RWPE2 (cell line): ENCODE results near the gene SH3RF2.

Source experiments
- ATAC-seq: fragments of 200-7000 bp; cut with Tn5 transposase; 3 replicates; pipeline ENCODE4 v1.9.1; 2021; ENCODE audit warnings: low read depth
- DNase-seq: peaks from one replicate; pipeline ENCODE4 v3.0.0-alpha.2; 2020; ENCODE audit warnings: low spot score
- H3K27ac ChIP-seq: fragments of 450-650 bp; 2 replicates; pipeline ENCODE4 v1.5.1; 2017; ENCODE audit warnings: mild to moderate bottlenecking; ENCODE audit not compliant: poor library complexity, severe bottlenecking
- H3K27me3 ChIP-seq: fragments of 250-450 bp; sonication (Bioruptor Pico); 2 replicates; pipeline ENCODE4 v1.5.1; 2021; ENCODE audit warnings: mild to moderate bottlenecking, moderate library complexity; ENCODE audit not compliant: insufficient read depth, poor library complexity, severe bottlenecking
- H3K36me3 ChIP-seq: fragments of 250-450 bp; sonication (Bioruptor Pico); 2 replicates; pipeline ENCODE4 v1.5.1; 2020; ENCODE audit warnings: low read depth, mild to moderate bottlenecking, moderate library complexity
- H3K4me1 ChIP-seq: fragments of 250-450 bp; sonication (Bioruptor Pico); 2 replicates; pipeline ENCODE4 v1.5.1; 2021; ENCODE audit warnings: mild to moderate bottlenecking, moderate library complexity; ENCODE audit not compliant: insufficient read depth, poor library complexity, severe bottlenecking
- H3K4me3 ChIP-seq: fragments of 250-450 bp; sonication (Bioruptor Pico); 2 replicates; pipeline ENCODE4 v1.5.1; 2021; ENCODE audit warnings: mild to moderate bottlenecking, moderate library complexity; ENCODE audit not compliant: severe bottlenecking
- H3K9me3 ChIP-seq: fragments of 250-450 bp; sonication (Bioruptor Pico); 2 replicates; pipeline ENCODE4 v1.5.1; 2021; ENCODE audit warnings: mild to moderate bottlenecking, moderate library complexity; ENCODE audit not compliant: severe bottlenecking
- TF ChIP-seq, protein P1 (sequence below): fragments of 450-650 bp; IDR thresholded peaks from one replicate; pipeline ENCODE4 v1.5.1; 2017; ENCODE audit warnings: mild to moderate bottlenecking, moderate library complexity; ENCODE audit not compliant: poor library complexity, severe bottlenecking

Gene SH3RF2

DNA sequence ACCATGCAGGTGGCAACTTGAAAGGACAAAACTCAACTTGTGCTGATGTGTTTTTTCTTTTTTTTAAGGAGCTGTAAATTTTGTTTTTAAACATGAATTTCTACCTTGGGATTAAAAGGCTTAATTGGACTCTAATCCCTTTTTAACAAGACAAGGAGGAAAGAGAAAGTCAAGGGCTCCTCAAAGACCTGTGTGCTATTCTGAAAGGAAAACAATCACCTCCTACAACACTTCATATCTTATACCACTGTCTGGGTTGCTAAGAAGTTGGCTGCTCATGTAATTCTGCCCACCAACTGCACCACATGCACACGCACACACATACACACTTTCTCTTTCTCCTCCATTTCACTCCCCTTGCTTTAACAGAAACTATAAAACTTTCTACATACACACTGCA, 78.6 kb downstream of the SH3RF2 start:
- Histone ChIP-seq H3K4me3 (no peak overlapping the region), H3K36me3 (peaks cover 40% of the 10 kb centered on the region), H3K27ac (no peak overlapping the region), H3K27me3 (no peaks in the 10 kb centered on the region), H3K9me3 (no peaks in the 10 kb centered on the region), H3K4me1 (no peaks in the 10 kb centered on the region)
- TF ChIP-seq, protein P1, sequence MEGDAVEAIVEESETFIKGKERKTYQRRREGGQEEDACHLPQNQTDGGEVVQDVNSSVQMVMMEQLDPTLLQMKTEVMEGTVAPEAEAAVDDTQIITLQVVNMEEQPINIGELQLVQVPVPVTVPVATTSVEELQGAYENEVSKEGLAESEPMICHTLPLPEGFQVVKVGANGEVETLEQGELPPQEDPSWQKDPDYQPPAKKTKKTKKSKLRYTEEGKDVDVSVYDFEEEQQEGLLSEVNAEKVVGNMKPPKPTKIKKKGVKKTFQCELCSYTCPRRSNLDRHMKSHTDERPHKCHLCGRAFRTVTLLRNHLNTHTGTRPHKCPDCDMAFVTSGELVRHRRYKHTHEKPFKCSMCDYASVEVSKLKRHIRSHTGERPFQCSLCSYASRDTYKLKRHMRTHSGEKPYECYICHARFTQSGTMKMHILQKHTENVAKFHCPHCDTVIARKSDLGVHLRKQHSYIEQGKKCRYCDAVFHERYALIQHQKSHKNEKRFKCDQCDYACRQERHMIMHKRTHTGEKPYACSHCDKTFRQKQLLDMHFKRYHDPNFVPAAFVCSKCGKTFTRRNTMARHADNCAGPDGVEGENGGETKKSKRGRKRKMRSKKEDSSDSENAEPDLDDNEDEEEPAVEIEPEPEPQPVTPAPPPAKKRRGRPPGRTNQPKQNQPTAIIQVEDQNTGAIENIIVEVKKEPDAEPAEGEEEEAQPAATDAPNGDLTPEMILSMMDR, result no peak
- DNase-seq (no peak), ATAC-seq (no peak)

DNA sequence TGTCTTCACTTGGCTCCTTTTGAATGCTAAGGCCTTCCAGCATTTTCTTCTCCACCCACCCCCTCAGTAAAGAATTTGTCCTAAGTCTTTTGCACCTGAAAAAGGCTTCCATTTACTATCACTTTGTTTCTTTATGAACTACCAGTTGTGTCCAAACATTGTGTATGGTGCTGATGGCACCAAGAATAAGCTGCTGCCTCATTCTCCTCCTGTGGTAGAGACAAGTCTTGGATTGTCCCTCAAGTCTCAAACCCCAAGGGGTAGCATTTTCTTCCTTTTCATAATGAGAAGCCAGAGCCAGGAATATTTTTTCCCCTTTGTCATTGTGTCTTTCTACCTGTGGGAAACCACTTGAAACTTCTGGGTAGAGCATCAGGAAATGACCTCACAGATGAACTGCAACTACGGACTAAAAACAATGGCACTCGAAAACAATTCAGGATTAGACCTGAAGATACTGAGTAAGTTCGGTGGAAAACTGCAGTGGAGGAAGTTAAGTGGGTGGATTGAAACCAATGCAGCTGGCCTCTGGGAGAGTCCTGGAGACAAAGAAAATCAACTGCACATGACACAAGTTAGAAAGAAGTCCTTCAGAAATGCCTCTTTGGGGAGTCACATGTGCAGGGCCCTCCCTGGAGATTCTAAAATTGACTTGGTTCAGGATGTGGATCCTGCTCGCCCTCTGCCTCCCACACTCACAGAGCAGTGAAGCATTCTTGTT, 80.5 kb downstream of the SH3RF2 start:
- H3K4me3 ChIP-seq, result no peak overlapping the region
- H3K27me3 ChIP-seq, result no peaks in the 10 kb centered on the region
- TF ChIP-seq, protein P1, result no peak
- H3K27ac ChIP-seq, result no peak overlapping the region
- H3K4me1 ChIP-seq, result no peaks in the 10 kb centered on the region
- DNase-seq (no peak), ATAC-seq (no peak)
- H3K9me3 ChIP-seq, result no peaks in the 10 kb centered on the region
- peaks cover 36% of the 10 kb centered on the region for H3K36me3 ChIP-seq

DNA sequence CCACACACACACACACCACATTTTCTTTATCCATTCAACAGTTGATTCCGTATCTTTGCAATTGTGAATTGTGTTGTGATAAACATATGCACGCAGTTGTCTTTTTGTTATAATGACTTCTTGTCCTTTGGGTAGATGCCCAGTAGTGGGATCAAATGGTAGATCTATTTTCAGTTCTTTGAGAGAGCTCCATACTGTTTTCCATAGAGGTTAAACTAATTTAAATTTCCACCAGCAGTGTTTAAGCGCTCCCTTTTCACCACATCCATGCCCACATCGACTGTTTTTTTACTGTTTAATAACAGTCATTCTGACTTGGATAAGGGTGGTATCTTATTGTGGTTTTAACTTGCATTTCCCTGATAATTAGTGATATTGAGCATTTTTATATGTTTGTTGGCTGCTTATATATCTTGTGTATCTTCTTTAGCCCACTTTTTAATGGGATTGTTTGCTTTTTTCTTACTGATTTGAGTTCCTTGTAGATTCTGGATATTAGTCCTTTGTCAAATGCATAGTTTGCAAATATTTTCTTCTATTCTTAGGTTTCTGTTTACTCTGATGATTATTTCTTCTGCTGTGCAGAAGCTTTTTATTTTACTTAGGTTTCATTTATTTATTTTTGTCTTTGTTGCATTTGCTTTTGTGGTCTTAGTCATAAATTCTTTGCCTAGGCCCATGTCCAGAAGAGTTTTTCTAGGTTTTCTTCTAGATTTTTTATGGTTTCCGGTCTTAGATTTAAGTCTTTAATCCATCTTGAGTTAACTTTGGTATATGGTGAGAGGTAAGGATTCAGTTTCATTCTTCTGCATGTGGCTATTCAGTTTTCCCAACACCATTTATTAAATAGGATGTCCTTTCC, 82.4 kb downstream of the SH3RF2 start:
- H3K36me3 ChIP-seq, result peaks cover 36% of the 10 kb centered on the region
- no peak overlapping the region for H3K4me3 ChIP-seq
- H3K27ac ChIP-seq, result no peak overlapping the region
- DNase-seq, result no peak
- H3K27me3 ChIP-seq, result no peaks in the 10 kb centered on the region
- no peaks in the 10 kb centered on the region for H3K4me1 ChIP-seq
- H3K9me3 ChIP-seq, result no peaks in the 10 kb centered on the region
- no peak for ATAC-seq
- TF ChIP-seq, protein P1, result no peak

- TF ChIP-seq, protein P1, result no peak
- Histone ChIP-seq H3K9me3 (no peaks in the 10 kb centered on the region), H3K36me3 (peaks cover 26% of the 10 kb centered on the region), H3K27ac (no peak overlapping the region), H3K4me1 (no peaks in the 10 kb centered on the region), H3K4me3 (no peak overlapping the region), H3K27me3 (no peaks in the 10 kb centered on the region)
- DNase-seq, result no peak
- ATAC-seq, result no peak
These were observed 83.7 kb downstream of the SH3RF2 start for GRCh38 chr5:146020100-146020499.
